HG03103 (cell line): ENCODE results near the gene B4GALT2.

Source experiments
- ATAC-seq: cut with Tn5 transposase; IDR thresholded peaks from one replicate; pipeline ENCODE4 v1.9.1; 2021; ENCODE audit warnings: low read depth; ENCODE audit not compliant: unreplicated experiment

The B4GALT2 gene, protein sequence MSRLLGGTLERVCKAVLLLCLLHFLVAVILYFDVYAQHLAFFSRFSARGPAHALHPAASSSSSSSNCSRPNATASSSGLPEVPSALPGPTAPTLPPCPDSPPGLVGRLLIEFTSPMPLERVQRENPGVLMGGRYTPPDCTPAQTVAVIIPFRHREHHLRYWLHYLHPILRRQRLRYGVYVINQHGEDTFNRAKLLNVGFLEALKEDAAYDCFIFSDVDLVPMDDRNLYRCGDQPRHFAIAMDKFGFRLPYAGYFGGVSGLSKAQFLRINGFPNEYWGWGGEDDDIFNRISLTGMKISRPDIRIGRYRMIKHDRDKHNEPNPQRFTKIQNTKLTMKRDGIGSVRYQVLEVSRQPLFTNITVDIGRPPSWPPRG

DNA sequence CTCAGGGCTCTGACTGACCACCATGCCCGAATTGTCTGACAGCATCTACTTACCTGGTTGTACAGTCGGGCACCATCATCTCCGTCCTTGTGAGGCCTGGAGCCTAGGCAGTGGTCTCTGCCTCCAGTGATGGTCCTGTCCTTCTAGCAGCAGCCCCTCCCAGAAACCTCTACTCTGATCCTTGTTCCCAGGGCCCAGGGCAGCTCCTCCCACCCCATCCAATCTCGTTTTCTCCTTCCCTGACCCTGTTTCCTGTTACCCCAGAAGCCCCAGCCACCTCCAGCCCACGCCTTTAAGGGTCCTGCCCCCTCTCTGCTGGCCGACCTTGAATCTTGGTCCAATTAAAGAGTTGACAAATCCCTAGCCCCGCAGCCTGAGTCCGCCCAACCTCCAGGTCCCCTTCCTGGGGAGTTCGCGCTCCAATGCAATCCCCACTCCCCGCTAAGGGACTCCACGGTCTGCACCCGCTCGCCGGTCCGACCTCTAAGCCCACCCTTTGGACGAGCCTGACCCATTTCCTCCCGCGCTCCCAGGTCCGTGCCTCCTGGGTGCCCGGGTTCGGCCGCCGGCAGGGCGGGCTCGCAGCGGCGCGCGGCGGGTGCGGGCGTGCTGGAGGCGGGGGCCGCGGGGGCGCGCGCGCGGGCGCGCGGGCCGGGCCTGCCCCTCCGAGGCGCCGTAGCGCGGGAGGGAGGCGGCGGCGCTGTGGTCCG lies at the start of gene B4GALT2:
Gene B4GALT2, plus strand, starts transcription at position 660 of the 710 bp plus-strand sequence. CDS start 1,951 bp downstream, outside the sequence.
- ATAC-seq, result no peak

DNA sequence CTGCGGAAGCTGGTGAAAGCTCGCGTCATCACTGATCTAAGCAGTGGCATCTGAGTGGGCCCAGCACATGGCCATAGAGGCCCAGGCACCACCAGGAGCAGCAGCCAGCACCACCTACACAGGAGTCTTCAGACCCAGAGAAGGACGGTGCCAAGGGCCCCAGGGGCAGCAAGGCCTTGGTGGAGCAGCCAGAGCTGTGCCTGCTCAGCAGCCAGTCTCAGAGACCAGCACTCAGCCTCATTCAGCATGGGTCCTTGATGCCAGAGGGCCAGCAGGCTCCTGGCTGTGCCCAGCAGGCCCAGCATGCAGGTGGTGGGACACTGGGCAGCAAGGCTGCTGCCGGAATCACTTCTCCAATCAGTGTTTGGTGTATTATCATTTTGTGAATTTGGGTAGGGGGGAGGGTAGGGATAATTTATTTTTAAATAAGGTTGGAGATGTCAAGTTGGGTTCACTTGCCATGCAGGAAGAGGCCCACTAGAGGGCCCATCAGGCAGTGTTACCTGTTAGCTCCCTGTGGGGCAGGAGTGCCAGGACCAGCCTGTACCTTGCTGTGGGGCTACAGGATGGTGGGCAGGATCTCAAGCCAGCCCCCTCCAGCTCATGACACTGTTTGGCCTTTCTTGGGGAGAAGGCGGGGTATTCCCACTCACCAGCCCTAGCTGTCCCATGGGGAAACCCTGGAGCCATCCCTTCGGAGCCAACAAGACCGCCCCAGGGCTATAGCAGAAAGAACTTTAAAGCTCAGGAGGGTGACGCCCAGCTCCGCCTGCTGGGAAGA lies 48.7 kb upstream of the B4GALT2 start:
- ATAC-seq, result no peak

DNA sequence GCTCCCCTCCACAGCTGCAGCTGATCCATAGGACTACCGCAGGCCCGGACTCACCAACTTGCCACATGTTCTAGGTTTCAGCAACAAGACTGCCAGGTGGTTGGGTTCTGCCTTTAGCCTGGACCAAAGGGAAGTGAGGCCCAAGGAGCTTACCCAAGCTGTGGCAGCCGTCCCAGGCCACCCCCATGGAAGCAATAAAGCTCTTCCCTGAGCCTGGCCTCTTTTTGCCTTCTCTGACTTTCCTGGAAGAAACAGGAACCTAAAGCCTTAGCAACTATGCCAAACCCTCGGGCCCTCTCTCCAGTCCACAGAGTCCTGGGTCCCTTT lies 48.1 kb upstream of the B4GALT2 start:
- no peak for ATAC-seq

- ATAC-seq, result no peak
Observed at GRCh38 chr1:43931711-43932660, 47.0 kb upstream of the B4GALT2 start.

DNA sequence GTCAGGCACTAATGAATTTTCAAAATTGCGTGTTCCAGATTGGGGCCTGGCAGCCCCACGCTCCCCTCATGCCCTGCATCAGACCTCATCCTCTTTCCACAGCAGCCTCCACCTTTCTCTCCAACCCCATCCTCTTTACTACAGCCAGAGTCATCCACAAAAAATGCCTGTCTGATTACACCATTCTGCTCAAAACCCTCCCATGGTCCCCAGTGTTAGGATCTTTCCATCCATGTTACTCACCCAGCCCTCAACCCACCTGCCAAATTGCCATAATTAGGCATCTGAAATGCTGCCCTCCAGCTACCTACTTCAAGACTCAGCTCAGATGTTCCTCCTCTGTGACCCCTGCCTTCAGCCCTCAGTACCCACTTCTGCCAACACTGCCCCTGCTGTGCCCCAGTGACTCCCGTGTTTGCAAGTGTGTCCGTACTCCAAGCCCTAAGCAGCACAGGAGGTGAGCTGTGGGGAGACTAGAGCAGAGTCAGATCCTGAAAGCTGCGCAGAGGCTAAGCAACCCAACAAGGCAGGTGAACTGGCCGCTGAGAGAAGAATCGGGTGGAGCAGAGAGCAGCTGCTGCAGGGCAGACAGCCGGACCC lies 46.1 kb upstream of the B4GALT2 start:
- ATAC-seq, result no peak

GRCh38 chr1:43933386-43934100 lies 45.5 kb upstream of the B4GALT2 start, which contains the start of gene ARTN:
Gene ARTN, plus strand, starts transcription at chr1:43933801. Its CDS starts 1,856 bp downstream, at chr1:43935657.
- no peak for ATAC-seq

GRCh38 chr1:43934101-43934985 lies 44.7 kb upstream of the B4GALT2 start:
- ATAC-seq, result no peak

GRCh38 chr1:43934986-43935324 lies 44.1 kb upstream of the B4GALT2 start:
- no peak for ATAC-seq

DNA sequence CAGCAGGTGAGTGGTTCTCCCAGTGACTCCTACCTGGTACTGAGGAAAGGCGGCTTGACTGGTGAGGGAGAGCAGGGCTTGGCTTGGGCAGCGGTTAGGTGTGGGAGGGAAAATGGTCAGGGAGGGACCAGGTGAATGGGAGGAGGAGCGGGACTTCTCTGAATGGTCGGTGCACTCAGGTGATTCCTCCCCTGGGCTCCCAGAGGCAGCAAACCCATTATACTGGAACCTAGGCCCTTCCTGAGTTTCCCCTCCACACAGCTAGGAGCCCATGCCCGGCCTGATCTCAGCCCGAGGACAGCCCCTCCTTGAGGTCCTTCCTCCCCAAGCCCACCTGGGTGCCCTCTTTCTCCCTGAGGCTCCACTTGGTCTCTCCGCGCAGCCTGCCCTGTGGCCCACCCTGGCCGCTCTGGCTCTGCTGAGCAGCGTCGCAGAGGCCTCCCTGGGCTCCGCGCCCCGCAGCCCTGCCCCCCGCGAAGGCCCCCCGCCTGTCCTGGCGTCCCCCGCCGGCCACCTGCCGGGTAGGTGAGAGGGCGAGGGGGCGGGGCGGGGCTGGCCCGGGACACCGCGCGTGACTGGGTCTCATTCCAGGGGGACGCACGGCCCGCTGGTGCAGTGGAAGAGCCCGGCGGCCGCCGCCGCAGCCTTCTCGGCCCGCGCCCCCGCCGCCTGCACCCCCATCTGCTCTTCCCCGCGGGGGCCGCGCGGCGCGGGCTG lies 43.1 kb upstream of the B4GALT2 start:
- no peak for ATAC-seq

DNA sequence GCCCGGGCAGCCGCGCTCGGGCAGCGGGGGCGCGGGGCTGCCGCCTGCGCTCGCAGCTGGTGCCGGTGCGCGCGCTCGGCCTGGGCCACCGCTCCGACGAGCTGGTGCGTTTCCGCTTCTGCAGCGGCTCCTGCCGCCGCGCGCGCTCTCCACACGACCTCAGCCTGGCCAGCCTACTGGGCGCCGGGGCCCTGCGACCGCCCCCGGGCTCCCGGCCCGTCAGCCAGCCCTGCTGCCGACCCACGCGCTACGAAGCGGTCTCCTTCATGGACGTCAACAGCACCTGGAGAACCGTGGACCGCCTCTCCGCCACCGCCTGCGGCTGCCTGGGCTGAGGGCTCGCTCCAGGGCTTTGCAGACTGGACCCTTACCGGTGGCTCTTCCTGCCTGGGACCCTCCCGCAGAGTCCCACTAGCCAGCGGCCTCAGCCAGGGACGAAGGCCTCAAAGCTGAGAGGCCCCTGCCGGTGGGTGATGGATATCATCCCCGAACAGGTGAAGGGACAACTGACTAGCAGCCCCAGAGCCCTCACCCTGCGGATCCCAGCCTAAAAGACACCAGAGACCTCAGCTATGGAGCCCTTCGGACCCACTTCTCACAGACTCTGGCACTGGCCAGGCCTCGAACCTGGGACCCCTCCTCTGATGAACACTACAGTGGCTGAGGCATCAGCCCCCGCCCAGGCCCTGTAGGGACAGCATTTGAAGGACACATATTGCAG lies 42.4 kb upstream of the B4GALT2 start:
- ATAC-seq, result no peak

- ATAC-seq, result no peak
Observed at GRCh38 chr1:43937179-43937865, 41.7 kb upstream of the B4GALT2 start.

- no peak for ATAC-seq
Observed at GRCh38 chr1:43938383-43938782, 40.6 kb upstream of the B4GALT2 start.

- ATAC-seq, result no peak
Observed at GRCh38 chr1:43938892-43939587, 40.0 kb upstream of the B4GALT2 start.

- no peak for ATAC-seq
Observed at GRCh38 chr1:43942411-43942810, 36.6 kb upstream of the B4GALT2 start.

GRCh38 chr1:43944860-43945259 lies 34.1 kb upstream of the B4GALT2 start:
- ATAC-seq, result no peak
